Progenitor cell of endocrine pancreas (in vitro differentiated cells): Measurements from ENCODE around the gene DGCR8. TPM values are rescaled to one million over a fixed set of nuclear protein-coding genes. Genes with fewer than 3 reads are reported as not detected.
"Not testable (repeated sequence)": the region's sequence is repeated elsewhere in the genome, so short reads cannot be mapped to it uniquely, and the experiment has no call there.

Source experiments
- DNase-seq: peaks from one replicate; pipeline ENCODE4 v3.0.0; 2021; ENCODE audit warnings: low spot score; ENCODE audit not compliant: unreplicated experiment
- H3K27ac Mint-ChIP-seq: 2 replicates; pipeline ENCODE4 v1.8.0; 2021; ENCODE audit warnings: mild to moderate bottlenecking, moderate library complexity, mixed read lengths
- H3K27me3 Mint-ChIP-seq: 2 replicates; pipeline ENCODE4 v1.8.0; 2021; ENCODE audit warnings: mixed read lengths
- H3K36me3 Mint-ChIP-seq: 2 replicates; pipeline ENCODE4 v1.8.0; 2022; ENCODE audit warnings: mixed read lengths; ENCODE audit not compliant: insufficient read depth
- H3K4me1 Mint-ChIP-seq: 2 replicates; pipeline ENCODE4 v1.8.0; 2021; ENCODE audit warnings: low read depth, mixed read lengths
- H3K4me3 Mint-ChIP-seq: 2 replicates; pipeline ENCODE4 v1.8.0; 2021; ENCODE audit warnings: low read depth, mild to moderate bottlenecking, moderate library complexity, mixed read lengths
- H3K9me3 Mint-ChIP-seq: 2 replicates; pipeline ENCODE4 v1.8.0; 2021; ENCODE audit warnings: low read depth, mixed read lengths
- CTCF ChIP-seq: fragments of 200-600 bp; sonication (generic); IDR thresholded peaks from one replicate; pipeline ENCODE4 v1.5.0; 2021; ENCODE audit warnings: antibody characterized with exemption, mild to moderate bottlenecking; ENCODE audit not compliant: unreplicated experiment
- total RNA-seq: library from RNA; stranded (reverse); gene quantifications from 2 replicates; pipeline ENCODE4 v1.2.1, GENCODE V29; 2021

Gene DGCR8
- total RNA-seq, 1 donor from 2014 or later = 75.8 TPM

- no peaks in the 10 kb centered on the region for H3K9me3 Mint-ChIP-seq
- H3K27ac Mint-ChIP-seq = no peak overlapping the region
Measured at GRCh38 chr22:20065896-20066616, 14.0 kb upstream of the DGCR8 start.

GRCh38 chr22:20066617-20067383 lies 13.2 kb upstream of the DGCR8 start:
- Mint-ChIP-seq H3K27ac (peak overlapping the region; percentile 33), H3K36me3 (no peaks in the 10 kb centered on the region), H3K9me3 (no peaks in the 10 kb centered on the region), H3K27me3 (peaks cover 6% of the 10 kb centered on the region), H3K4me3 (no peak overlapping the region), H3K4me1 (no peaks in the 10 kb centered on the region)
- DNase-seq = no peak
- no peak for TF ChIP-seq CTCF

More at GRCh38 chr22:20065896-20066616, 14.0 kb upstream of the DGCR8 start:
- Mint-ChIP-seq H3K27me3 (no peaks in the 10 kb centered on the region), H3K4me1 (no peaks in the 10 kb centered on the region), H3K36me3 (no peaks in the 10 kb centered on the region), H3K4me3 (no peak overlapping the region)
- no peak for DNase-seq
- TF ChIP-seq CTCF = no peak

GRCh38 chr22:20067384-20067682 lies 12.7 kb upstream of the DGCR8 start:
- peak overlapping the region; percentile 33 for H3K27ac Mint-ChIP-seq
- not testable (repeated sequence) for H3K27me3 Mint-ChIP-seq, H3K4me1 Mint-ChIP-seq, H3K4me3 Mint-ChIP-seq, H3K9me3 Mint-ChIP-seq, H3K36me3 Mint-ChIP-seq, DNase-seq

GRCh38 chr22:20068640-20069039 lies 11.4 kb upstream of the DGCR8 start:
- no peaks in the 10 kb centered on the region for H3K9me3 Mint-ChIP-seq
- H3K36me3 Mint-ChIP-seq = no peaks in the 10 kb centered on the region
- peaks cover 6% of the 10 kb centered on the region for H3K27me3 Mint-ChIP-seq
- H3K27ac Mint-ChIP-seq = no peak overlapping the region
- no peak for TF ChIP-seq CTCF
- H3K4me3 Mint-ChIP-seq = no peak overlapping the region
- no peaks in the 10 kb centered on the region for H3K4me1 Mint-ChIP-seq
- no peak for DNase-seq

GRCh38 chr22:20069331-20070042 lies 10.6 kb upstream of the DGCR8 start:
- Mint-ChIP-seq H3K4me1 (no peaks in the 10 kb centered on the region), H3K9me3 (no peaks in the 10 kb centered on the region), H3K4me3 (no peak overlapping the region), H3K27ac (no peak overlapping the region), H3K27me3 (peaks cover 6% of the 10 kb centered on the region), H3K36me3 (no peaks in the 10 kb centered on the region)
- no peak for TF ChIP-seq CTCF
- DNase-seq = no peak
